Peyer's patch (tissue), 4 donors: ENCODE results near the gene SCYGR1.

ENCODE experiments used
- CTCF ChIP-seq, 6 experiments: fragments of 450-650 bp in 4 of 6; fragments of 200-600 bp in 2 of 6; sonication (generic) in 1 of 6; IDR thresholded peaks; one replicate each; pipeline ENCODE4 v1.5.1; 2017 to 2019; ENCODE audit warnings: antibody characterized with exemption in 6 of 6, mild to moderate bottlenecking in 3 of 6, moderate library complexity in 1 of 6
- POLR2A ChIP-seq, 2 donors: fragments of 450-650 bp; IDR thresholded peaks; one replicate each; pipeline ENCODE4 v1.5.1; 2017; ENCODE audit warnings: antibody characterized with exemption in 2 of 2, mild to moderate bottlenecking in 2 of 2, moderate library complexity in 2 of 2

GRCh38 chr2:227339098-227339599 is 48.6 kb downstream of the SCYGR1 start:
- TF ChIP-seq CTCF (IDR thresholded peaks at IDR 0.05) (no peak), POLR2A (IDR thresholded peaks at IDR 0.05) (no peak)
